ENCODE results near the gene CHCHD6. TPM values are rescaled to one million over a fixed set of nuclear protein-coding genes. Genes with fewer than 3 reads are reported as not detected.

CHCHD6 gene
- total and polyA plus RNA-seq, 2 donors (not counting 3 experiments of a cell fraction or from before 2014, with no cell fraction given) = 8.4 to 10.1 TPM

DNA sequence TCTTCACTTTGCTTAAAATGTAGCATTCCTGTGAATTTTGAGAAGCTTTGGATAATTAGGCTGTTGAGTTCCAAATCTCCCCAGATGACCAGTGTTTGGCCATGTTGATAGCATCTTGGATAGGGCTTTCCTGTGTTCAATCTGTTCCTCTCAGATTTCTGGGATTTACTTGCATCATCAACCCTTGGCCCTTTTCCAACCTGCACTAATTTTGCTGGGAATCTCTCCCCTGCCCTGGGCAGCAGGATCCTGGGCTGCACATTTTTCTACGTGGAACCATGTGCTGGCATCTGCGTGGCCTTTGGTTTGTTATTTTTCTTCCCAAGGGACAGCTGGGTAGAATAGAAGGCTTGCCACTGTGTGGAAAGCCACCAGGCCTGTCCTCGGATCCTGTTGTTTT, 203.5 kb downstream of the CHCHD6 start:
- intact Hi-C loops (cut with micrococcal nuclease) = no loop called here
- POLR2A ChIA-PET = no interaction called here

DNA sequence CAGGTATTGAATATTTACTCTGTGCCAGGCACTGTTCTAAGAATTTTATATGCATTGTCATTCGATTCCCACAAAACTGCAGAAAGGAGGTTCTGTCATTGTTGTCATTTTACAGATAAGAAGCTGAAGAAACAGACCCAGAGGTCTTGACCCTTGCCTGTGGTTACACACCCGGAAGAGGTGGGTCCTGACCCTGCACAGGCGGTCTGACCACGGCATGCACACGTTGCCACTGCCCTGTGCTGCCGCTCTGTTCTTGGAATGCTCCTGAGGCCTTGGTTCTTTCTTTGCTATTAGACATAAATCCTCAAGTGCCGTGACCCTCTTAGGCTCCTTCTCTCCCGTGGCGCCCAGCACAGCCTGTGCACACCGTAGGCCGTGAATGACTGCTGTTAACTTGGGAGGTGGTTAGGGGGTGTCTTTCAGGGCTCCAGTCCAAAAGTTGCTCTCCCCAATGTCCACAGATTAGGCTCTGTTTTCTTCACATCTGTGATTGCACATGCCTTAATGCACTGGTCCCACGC, 204.8 kb downstream of the CHCHD6 start:
- ChIA-PET POLR2A (no interaction called here), CTCF (interaction anchor here (2.2 kb wide), 1 partner anchor 156 kb away, joined by 4 read pairs; no protein-coding TSS in a partner anchor)
- Histone ChIP-seq H3K9ac (replicated peaks; ENCODE audit: extremely low read depth, insufficient read depth, low read length) (no peak overlapping the region), H3K4me1 (ENCODE audit: control insufficient read depth, extremely low read depth, insufficient read depth, low read length) (peaks cover 24% of the 10 kb centered on the region), H3K9me3 (replicated peaks; ENCODE audit: control insufficient read depth, insufficient read depth, low read length) (no peaks in the 10 kb centered on the region), H2AFZ (ENCODE audit: low read depth, low read length) (no peak overlapping the region), H3K27ac (ENCODE audit: insufficient read depth, low read depth, low read length) (no peak overlapping the region), H4K20me1 (replicated peaks; ENCODE audit: control insufficient read depth, extremely low read depth, insufficient read depth, low read length) (no peaks in the 10 kb centered on the region), H3K36me3 (ENCODE audit: control insufficient read depth in 2 of 2, extremely low read depth in 1 of 2, insufficient read depth in 2 of 2, low read length in 2 of 2) (no peaks in the 10 kb centered on the region), H3K4me3 (replicated peaks in 1 of 3; ENCODE audit: insufficient read depth in 1 of 3, low read depth in 1 of 3, low read length in 3 of 3) (no peak overlapping the region), H3K4me2 (ENCODE audit: insufficient read depth, low read length) (no peak overlapping the region), H3K9me1 (replicated peaks; ENCODE audit: control insufficient read depth, extremely low read depth, insufficient read depth, low read length) (no peaks in the 10 kb centered on the region), H3K27me3 (ENCODE audit: control insufficient read depth in 2 of 2, insufficient read depth in 2 of 2, low read length in 2 of 2) (peaks cover 13 to 28% of the 10 kb centered on the region in 2 experiments), H3K79me2 (ENCODE audit: control insufficient read depth, insufficient read depth, low read length) (no peaks in the 10 kb centered on the region)
- DNase-seq (ENCODE audit: low read depth, low spot score) (no peak), FAIRE-seq (peak; percentile 37)
- TF ChIP-seq, protein P1, sequence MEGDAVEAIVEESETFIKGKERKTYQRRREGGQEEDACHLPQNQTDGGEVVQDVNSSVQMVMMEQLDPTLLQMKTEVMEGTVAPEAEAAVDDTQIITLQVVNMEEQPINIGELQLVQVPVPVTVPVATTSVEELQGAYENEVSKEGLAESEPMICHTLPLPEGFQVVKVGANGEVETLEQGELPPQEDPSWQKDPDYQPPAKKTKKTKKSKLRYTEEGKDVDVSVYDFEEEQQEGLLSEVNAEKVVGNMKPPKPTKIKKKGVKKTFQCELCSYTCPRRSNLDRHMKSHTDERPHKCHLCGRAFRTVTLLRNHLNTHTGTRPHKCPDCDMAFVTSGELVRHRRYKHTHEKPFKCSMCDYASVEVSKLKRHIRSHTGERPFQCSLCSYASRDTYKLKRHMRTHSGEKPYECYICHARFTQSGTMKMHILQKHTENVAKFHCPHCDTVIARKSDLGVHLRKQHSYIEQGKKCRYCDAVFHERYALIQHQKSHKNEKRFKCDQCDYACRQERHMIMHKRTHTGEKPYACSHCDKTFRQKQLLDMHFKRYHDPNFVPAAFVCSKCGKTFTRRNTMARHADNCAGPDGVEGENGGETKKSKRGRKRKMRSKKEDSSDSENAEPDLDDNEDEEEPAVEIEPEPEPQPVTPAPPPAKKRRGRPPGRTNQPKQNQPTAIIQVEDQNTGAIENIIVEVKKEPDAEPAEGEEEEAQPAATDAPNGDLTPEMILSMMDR (IDR thresholded peaks at IDR 0.05; ENCODE audit: extremely low read depth in 1 of 2, insufficient read depth in 1 of 2, low read depth in 1 of 2, low read length in 2 of 2) = no peak
- TF ChIP-seq POLR2A (IDR thresholded peaks at IDR 0.05; ENCODE audit: low read depth, low read length) (no peak), MYC (IDR thresholded peaks at IDR 0.05; ENCODE audit: low read depth, low read length) (no peak), JUN (IDR thresholded peaks at IDR 0.05; ENCODE audit: borderline replicate concordance, insufficient read depth, insufficient read length, low read depth) (no peak), FOS (IDR thresholded peaks at IDR 0.05; ENCODE audit: borderline replicate concordance, insufficient read depth, low read length) (no peak), POLR2AphosphoS5 (IDR thresholded peaks at IDR 0.05; ENCODE audit: insufficient read depth, low read depth, low read length) (no peak), EZH2 (IDR thresholded peaks at IDR 0.05; ENCODE audit: borderline replicate concordance, low read depth, low read length, severe bottlenecking) (no peak)
- TF ChIP-seq, protein P2, sequence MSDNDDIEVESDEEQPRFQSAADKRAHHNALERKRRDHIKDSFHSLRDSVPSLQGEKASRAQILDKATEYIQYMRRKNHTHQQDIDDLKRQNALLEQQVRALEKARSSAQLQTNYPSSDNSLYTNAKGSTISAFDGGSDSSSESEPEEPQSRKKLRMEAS (IDR thresholded peaks at IDR 0.05; ENCODE audit: insufficient read depth, insufficient read length) = no peak
- no TSS peak for BruUV-seq (replicated peaks)
- intact Hi-C loops (cut with micrococcal nuclease) = no loop called here
- dilution Hi-C loops (cut with MboI; ENCODE audit: extremely low pct_ligation_motif_present, low sequenced_read_pairs) = no loop called here

More for the DNA sequence above, 203.5 kb downstream of the CHCHD6 start:
- Histone ChIP-seq H3K4me3 (replicated peaks in 1 of 3; ENCODE audit: insufficient read depth in 1 of 3, low read depth in 1 of 3, low read length in 3 of 3) (no peak overlapping the region), H3K9me1 (replicated peaks; ENCODE audit: control insufficient read depth, extremely low read depth, insufficient read depth, low read length) (no peaks in the 10 kb centered on the region), H3K27me3 (ENCODE audit: control insufficient read depth in 2 of 2, insufficient read depth in 2 of 2, low read length in 2 of 2) (peaks cover 11 to 33% of the 10 kb centered on the region in 2 experiments), H2AFZ (ENCODE audit: low read depth, low read length) (no peak overlapping the region), H3K36me3 (ENCODE audit: control insufficient read depth in 2 of 2, extremely low read depth in 1 of 2, insufficient read depth in 2 of 2, low read length in 2 of 2) (no peaks in the 10 kb centered on the region), H4K20me1 (replicated peaks; ENCODE audit: control insufficient read depth, extremely low read depth, insufficient read depth, low read length) (no peaks in the 10 kb centered on the region), H3K4me2 (ENCODE audit: insufficient read depth, low read length) (no peak overlapping the region), H3K79me2 (ENCODE audit: control insufficient read depth, insufficient read depth, low read length) (no peaks in the 10 kb centered on the region), H3K4me1 (ENCODE audit: control insufficient read depth, extremely low read depth, insufficient read depth, low read length) (peaks cover 24% of the 10 kb centered on the region), H3K9ac (replicated peaks; ENCODE audit: extremely low read depth, insufficient read depth, low read length) (no peak overlapping the region), H3K9me3 (replicated peaks; ENCODE audit: control insufficient read depth, insufficient read depth, low read length) (no peaks in the 10 kb centered on the region), H3K27ac (ENCODE audit: insufficient read depth, low read depth, low read length) (no peak overlapping the region)
- BruUV-seq (replicated peaks) = no TSS peak
- peak; percentile 35 for FAIRE-seq
- no peak for DNase-seq (ENCODE audit: low read depth, low spot score)
- dilution Hi-C loops (cut with MboI; ENCODE audit: extremely low pct_ligation_motif_present, low sequenced_read_pairs) = no loop called here
- TF ChIP-seq POLR2A (IDR thresholded peaks at IDR 0.05; ENCODE audit: low read depth, low read length) (no peak), GATA2 (IDR thresholded peaks at IDR 0.05; ENCODE audit: insufficient read depth, insufficient read length, low read depth, low read length) (no peak), EZH2 (IDR thresholded peaks at IDR 0.05; ENCODE audit: borderline replicate concordance, low read depth, low read length, severe bottlenecking) (no peak)
- CTCF ChIA-PET = interaction anchor here (1.0 to 1.5 kb wide), 4 partner anchors 20 to 153 kb away, joined by 3 to 4 read pairs (median 3); partner anchors contain the start of gene PLXNA1

Data from endothelial cell of umbilical vein (primary cell).